Occipital lobe (tissue), 2 donors: Measurements from ENCODE around the gene FAM184B. TPM values are rescaled to one million over a fixed set of nuclear protein-coding genes. Genes with fewer than 3 reads are reported as not detected.

ENCODE experiments used
- DNase-seq: peaks from one replicate; lab custom pipeline; 2025; lab: John Stamatoyannopoulos, UW
- total RNA-seq: library from RNA; depleted of rRNA; stranded (reverse); fragments of >200 nt; gene quantifications from one replicate; pipeline ENCODE4 v1.2.3, GENCODE V29; 2014

FAM184B gene
- total RNA-seq, 1 donor from 2014 or later, result 3.6 TPM

DNA sequence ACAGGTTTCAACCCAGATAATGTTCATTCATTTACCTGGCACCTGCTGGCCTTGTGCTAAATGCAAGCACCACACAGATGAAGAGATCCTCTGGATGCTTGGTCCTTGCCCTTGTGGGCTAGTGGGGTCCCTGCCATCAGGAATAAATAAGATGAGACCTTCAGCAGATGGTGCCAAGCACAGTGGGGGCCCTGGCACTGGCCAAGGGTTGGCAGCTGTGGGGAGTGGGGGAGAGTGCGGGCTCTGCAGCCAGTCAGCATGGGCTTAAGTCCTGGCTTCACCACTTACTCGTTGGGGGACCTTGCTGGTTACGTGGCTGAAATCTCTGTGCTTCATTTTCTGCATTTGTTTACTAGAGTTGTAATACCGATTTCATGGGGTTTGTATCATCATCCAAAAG is 197.5 kb downstream of the FAM184B start:
- DNase-seq, result no peak

DNA sequence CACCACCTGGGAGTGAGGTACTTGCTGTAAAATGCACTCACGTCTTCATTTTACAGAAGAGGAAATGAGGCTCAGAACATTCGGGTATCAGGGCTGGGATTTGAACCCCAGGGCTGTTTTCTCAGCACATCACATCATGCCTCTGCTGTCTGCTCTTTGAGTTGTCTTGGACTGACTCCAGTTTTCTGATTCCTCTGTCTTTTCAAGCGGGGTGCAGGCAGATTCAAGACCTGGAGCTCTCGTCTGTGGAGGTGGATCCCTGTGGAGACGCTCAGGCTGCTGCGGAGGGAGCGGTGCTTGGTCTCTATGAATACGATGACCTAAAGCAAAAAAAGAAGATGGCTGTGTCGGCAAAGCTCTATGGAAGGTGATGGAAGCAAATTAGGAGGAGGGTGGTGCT is 198.1 kb downstream of the FAM184B start:
- DNase-seq, result no peak

DNA sequence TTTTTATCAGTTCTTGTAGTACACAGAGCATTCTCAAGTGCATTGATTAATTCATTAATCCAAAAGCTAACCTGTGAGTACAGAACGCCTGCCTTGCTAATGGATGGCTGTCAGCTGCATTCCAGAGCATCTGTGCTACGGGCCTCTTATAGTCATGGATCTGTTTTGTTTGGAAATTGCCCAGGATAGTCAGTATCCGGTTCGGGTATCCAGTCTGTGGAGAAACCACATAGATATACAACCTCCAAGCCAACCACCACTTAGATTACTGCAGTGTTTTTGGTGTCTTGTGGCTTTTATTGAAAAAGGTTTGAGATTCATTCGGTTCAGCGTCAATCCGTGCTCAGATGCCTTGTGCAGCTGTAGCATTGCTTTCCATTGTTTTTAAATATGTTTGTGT is 200.5 kb downstream of the FAM184B start:
- no peak for DNase-seq

Other genes with a start within 250 kb of the FAM184B start
- 45.2 TPM for gene LAP3, start 204.4 kb downstream of the FAM184B start, total RNA-seq
- 33.5 TPM for gene MED28, start 167.0 kb downstream of the FAM184B start, total RNA-seq
- 38.7 TPM for gene DCAF16, start 29.1 kb upstream of the FAM184B start, total RNA-seq
- 6.4 TPM for gene NCAPG, start 29.4 kb upstream of the FAM184B start, total RNA-seq
- 71.4 TPM for gene LCORL, start 240.1 kb upstream of the FAM184B start, total RNA-seq